Pons (tissue), 1 donor: ENCODE data around the gene CD3D.
"Not testable (repeated sequence)": the region's sequence is repeated elsewhere in the genome, so short reads cannot be mapped to it uniquely, and the experiment has no call there.

Experiments
- DNase-seq: peaks from one replicate; pipeline ENCODE4 v3.0.0-alpha.2; 2016; ENCODE audit warnings: low spot score

Gene CD3D

GRCh38 chr11:118339281-118339961 lies 3.1 kb downstream of the CD3D start:
- DNase-seq = no peak

GRCh38 chr11:118338637-118339061 lies 3.9 kb downstream of the CD3D start:
- DNase-seq = no peak

- peak; percentile 17 for DNase-seq
These were observed 7.8 kb downstream of the CD3D start for GRCh38 chr11:118334745-118335144.

GRCh38 chr11:118328745-118329144 lies 13.8 kb downstream of the CD3D start:
- no peak for DNase-seq

GRCh38 chr11:118325283-118325682 lies 17.2 kb downstream of the CD3D start:
- no peak for DNase-seq

- no peak for DNase-seq
These were observed 19.8 kb downstream of the CD3D start for GRCh38 chr11:118322721-118323120.

- DNase-seq = peak; percentile 38
These were observed 21.0 kb downstream of the CD3D start for GRCh38 chr11:118321386-118322082.

GRCh38 chr11:118320515-118320914 lies 22.0 kb downstream of the CD3D start:
- DNase-seq = no peak

GRCh38 chr11:118319337-118319707 lies 23.2 kb downstream of the CD3D start:
- peak; percentile 73 for DNase-seq

- DNase-seq = no peak
These were observed 23.7 kb downstream of the CD3D start for GRCh38 chr11:118318581-118319336.

GRCh38 chr11:118318124-118318523 lies 24.4 kb downstream of the CD3D start:
- no peak for DNase-seq

GRCh38 chr11:118314988-118315411 lies 27.5 kb downstream of the CD3D start:
- DNase-seq = no peak

- DNase-seq = no peak
These were observed 29.3 kb downstream of the CD3D start for GRCh38 chr11:118313242-118313641.

GRCh38 chr11:118312328-118312727 lies 30.2 kb downstream of the CD3D start:
- DNase-seq = no peak

GRCh38 chr11:118311518-118311917 lies 31.0 kb downstream of the CD3D start:
- DNase-seq = no peak

GRCh38 chr11:118310781-118311485 lies 31.6 kb downstream of the CD3D start:
- DNase-seq = no peak

GRCh38 chr11:118310271-118310670 lies 32.2 kb downstream of the CD3D start:
- DNase-seq = no peak

GRCh38 chr11:118308995-118309528 lies 33.4 kb downstream of the CD3D start:
- DNase-seq = not testable (repeated sequence)

GRCh38 chr11:118306556-118306955 lies 35.9 kb downstream of the CD3D start:
- no peak for DNase-seq

GRCh38 chr11:118305726-118306125 lies 36.8 kb downstream of the CD3D start:
- no peak for DNase-seq

- DNase-seq = no peak
These were observed 37.8 kb downstream of the CD3D start, which contains the start of gene CD3E for GRCh38 chr11:118304568-118305248. TSS of gene CD3E (plus strand) at chr11:118304730. CDS start at chr11:118304953, 223 bp downstream.
